GM19438 (cell line): Measurements from ENCODE around the gene PTGDS.

Experiments
- ATAC-seq: cut with Tn5 transposase; IDR thresholded peaks from one replicate; pipeline ENCODE4 v1.9.1; 2021; ENCODE audit warnings: low read depth; ENCODE audit not compliant: unreplicated experiment

PTGDS gene

DNA sequence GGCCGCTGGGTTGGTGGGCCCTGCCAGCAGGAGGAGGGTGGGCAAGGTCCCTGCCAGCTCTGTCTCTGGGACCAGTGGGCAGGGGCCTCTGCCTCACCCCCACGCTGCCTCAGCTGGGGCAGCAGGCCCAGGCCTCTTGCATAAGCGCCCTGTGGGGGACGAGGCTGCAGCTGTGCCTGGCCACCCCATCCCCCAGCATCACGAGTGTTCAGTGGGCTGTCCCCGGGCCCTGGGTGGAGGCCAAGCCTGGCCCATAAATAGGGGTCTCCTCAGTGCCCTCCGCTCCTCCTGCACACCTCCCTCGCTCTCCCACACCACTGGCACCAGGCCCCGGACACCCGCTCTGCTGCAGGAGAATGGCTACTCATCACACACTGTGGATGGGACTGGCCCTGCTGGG lies at the start of gene PTGDS:
Gene PTGDS, plus strand, starts transcription at position 282 of the 400 bp plus-strand sequence. Its CDS starts 75 bp downstream, at position 357.
- no peak for ATAC-seq

DNA sequence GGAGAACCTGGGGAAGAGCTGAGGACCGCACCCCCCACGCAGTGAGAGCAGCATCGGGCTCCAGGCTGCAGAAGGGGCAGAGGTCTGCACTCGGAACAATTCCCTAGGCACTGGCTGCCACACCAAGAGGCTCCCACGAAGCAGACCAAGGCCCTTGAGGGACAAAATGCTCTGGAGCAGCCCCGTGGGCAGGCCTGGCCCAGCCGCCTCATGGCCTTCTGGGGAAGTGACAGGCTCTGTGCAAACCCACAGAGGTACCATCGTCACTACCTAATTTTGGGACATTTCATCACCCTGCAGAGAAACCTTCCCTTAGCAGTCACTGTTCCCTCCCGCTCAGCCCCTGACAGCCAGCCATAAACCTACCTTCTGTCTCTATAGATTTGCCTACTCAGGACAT lies 48.7 kb upstream of the PTGDS start:
- no peak for ATAC-seq

DNA sequence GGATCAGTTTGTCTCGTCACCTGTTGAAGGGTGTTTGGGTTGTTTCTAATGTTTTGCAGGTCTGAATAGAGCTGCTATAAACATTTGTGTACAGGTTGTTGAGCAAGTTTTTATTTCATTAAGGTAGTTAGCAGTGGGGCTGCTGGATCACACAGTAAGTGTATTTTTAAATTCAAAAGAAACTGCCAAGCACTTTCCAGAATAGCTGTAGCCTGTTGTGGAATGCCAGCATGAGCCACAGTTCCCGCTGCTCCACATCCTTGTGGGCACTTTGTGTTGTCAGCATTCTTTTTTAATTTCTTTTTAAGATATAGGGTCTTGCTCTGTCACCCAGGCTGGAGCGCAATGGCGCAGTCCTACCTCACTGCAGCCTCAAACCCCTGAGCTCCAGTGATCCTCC lies 47.3 kb upstream of the PTGDS start:
- no peak for ATAC-seq

DNA sequence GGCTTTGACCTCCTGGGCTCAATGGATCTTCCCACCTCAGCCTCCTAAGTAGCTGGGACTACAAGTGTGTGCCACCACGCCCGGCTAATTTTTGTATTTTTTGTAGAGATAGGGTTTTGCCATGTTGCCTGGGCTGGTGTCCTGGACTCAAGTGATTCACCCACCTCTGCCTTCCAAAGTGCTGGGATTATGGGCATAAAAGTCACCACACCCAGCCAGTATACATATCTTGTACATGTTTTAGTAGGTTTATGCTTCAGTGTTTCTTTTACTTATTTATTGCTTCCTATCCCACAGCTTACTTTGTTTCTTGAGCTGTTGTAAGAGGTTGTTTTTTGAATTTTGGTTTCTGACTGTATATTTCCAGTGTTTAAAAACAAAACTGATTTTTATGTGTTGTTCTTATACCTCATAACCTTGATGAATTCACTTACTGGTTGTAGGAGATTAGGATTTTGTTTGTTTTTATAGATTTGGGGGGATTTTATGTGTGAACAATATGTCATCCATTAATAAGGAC lies 45.6 kb upstream of the PTGDS start:
- ATAC-seq, result no peak

DNA sequence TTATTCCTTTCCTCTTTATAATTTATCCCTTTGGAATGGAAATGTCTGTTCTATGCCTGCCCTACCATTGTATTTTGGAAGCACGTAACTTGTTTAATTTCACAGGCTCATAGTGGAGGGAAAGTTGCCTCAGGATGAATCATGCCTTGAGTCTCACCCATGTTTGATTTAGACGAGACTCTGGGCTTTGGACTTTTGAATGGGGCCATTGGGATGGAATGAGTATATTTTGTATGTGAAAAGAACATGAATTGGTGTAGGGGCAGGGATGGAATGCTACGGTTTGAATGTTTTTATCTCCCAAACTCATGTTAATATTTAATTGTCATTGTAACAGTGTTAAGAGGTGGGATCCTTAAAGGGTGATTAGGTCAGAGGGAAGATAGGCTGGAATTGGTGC lies 43.0 kb upstream of the PTGDS start:
- no peak for ATAC-seq

DNA sequence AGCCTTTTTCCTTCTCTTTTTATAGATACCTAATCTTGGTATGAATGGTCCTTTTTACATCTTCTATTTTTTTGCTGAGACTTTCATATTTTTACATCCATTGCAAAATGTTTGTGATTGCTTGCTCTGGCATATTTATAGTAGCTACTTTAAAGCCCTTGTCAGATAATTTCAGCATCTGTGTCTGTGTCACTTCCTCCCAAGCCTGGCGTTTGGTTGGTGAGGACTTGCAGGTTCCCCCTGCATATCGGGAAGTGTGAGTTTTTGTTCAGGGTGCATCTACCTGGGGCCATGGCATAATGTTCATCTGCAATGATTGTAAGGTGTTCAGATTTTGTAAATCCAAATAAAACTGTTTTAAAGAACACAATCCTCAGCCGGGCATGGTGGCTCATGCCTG lies 41.7 kb upstream of the PTGDS start:
- no peak for ATAC-seq

DNA sequence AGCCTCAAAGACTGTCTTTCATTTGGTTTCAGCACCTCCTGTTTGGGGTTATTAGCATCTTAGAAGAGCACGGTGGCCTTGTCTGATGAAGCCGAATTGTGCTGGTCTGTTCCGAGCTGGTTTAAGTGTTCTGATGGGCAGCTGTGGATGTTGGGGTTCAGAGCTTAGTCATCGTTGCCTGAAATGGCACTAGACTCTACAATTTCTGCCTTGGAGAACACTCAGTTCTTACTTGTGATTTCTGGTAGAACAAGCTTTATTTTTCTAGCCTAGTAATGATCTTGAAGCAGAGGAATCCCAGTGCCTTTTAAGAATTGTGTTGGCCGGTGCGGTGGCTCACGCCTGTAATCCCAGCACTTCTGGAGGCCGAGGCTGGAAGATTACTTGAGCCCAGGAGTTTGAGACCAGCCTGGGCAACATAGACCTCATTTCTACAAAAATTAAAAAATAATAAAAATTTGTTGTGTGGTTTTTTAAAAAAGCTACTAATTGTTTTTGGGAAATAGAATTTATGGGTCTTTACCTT lies 40.6 kb upstream of the PTGDS start:
- no peak for ATAC-seq

DNA sequence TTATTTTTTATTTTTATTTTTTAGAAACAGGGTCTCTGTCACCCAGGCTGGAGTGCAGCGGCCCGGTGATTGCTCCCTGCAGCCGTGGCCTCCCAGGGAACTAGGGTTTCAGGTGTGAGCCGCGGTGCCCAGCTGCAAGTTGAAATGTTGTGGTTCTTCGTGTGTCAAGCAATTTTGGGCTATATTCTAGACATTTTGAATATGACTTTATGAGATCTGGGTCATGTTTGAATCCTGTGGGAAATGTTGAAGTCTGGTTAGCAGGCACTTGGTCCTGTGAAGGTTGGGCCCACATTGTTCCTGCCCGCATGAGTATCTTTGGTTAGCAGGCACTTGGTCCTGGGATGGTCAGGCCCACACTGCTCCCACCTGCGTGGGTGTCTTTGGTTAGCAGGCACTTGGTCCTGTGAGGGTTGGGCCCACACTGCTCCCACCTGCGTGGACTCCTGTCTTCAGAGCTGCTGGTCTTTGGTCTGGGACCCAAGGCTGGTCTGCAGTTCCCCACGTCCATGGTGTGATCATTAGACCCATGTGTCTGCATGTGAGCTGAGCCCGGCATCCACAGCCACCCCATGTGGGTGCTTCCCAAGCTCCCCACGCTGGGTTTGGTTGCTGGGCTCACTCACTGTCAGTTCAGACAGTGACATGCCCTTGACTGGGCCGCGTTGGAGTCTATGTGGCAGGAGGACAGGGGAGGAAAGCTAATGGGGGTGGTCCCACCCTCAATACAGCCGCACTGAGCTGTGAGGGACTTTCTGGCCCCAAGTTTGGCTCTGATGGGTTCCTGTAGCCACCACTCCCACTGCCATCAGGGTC lies 39.9 kb upstream of the PTGDS start:
- ATAC-seq, result no peak

DNA sequence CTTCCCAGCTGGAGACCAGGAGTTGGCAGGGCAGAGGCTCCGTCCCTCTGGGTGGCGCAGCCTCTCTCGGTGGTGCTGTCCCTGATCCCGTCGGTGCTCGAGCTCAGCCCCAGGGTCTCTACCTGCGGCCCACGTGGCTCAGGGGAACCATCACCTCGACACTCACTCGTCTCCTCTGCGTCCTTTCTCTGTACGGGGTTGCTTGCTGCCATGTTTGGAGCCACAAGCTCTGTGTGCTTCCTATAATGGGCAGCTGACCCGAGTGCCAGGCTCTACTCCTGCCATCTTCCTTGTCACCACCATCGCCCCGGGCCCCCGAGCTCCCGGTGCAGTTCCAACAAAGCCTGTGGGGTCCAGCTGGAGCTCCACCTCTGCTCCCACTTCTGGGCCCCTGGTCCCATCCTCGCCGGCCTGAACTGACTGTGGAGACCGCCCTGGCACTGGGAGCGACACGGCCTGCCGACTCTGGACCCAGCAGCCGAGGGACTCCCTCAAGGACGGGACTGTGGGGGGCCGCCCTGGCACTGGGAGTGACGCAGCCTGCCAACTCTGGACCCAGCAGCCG lies 37.8 kb upstream of the PTGDS start:
- no peak for ATAC-seq

DNA sequence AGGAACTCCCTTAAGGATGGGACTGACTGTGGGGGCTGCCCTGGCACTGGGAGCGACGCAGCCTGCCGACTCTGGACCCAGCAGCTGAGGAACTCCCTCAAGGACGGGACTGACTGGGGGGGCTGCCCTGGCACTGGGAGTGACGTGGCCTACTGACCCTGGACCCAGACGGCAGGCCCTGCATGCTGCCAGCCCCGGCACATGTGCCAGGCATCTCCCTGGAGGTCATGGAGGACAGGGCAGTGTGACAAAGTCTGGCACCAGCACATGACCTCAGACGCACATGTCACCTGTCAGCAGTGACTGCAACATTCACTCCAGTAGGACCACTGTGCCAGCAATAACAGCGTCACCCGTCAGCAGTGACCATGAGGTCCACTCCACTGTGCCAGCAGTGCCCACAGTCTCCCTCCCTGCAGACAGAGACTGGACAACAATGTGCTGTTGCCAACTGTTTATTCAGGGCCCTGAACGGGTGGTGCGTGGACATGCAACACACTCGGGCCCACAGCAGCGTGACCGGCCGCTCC lies 37.2 kb upstream of the PTGDS start:
- no peak for ATAC-seq

DNA sequence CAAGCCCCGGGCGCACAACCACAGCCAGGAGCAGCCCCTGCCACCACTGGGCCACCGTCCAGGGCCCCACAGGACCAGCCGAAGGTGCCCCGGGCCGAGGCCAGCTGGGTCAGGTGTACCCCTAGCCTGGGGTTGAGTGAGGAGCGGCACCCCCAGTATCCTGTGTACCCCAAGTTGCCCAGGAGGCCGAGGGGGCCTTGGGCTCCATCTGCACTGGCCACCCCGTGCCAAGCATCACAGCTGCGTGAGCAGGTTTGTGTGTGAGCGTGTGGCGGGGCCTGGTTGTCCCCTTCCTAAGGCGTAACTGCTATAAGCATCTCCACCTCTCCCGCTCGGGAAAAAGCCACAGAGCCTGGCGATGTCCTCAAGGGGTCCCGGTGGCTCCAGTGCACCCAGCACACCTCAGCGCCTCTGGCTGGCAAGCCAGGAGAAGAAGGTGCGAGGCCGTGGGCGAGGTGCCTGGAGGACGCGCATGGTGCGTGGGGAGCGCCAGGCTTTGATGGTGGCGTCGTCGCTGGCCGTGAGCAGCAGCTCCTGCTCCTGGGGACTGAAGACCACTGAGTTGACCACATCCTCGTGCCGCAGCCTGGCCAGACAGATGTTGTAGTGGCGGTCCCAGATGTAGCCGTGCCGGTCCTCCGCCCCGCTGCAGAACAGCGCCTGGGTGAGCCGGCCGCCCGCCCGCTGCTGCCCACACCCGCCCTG lies 36.6 kb upstream of the PTGDS start:
- no peak for ATAC-seq

DNA sequence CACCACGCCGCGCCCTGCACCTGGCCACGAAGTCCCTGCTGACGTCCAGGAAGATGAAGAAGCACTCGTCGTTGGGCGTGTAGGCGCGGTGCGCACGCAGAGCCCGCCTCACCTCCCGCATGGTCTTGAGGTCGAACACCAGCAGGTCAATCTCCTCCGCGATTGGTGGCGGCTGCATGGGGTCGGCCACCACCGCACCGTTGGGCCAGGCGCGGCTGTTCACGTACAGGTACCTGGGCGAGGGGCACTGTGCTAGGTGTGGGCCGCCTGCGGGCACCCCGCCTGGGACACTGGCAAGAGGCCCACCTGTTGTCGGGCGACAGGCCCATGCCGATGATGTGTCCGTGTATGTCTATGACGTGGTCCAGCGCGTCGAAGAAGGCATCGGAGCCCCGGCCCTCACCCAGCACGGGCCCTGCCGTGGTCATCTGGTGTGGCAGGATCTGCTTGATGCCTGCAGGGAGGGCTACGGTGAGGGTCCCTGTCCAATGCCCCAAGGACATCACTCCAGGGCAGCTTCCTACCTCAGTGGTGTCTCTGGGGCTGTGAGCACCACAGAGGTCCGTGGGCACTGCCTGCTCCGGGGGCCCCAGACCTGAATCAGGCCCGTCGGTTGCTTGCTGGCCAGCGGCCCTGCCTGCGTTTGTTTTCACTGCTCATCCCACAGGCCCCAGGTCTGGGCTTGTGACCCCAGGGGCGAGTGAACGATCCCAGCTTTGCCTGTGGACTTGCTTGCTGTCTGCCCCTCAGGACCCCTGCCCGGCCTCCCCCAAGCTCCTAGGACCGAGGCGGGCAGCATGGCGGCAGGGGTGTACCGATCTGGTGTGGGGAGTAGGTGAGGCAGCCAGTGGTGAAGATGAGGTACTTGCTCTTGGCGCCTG lies 35.8 kb upstream of the PTGDS start:
- ATAC-seq, result no peak

DNA sequence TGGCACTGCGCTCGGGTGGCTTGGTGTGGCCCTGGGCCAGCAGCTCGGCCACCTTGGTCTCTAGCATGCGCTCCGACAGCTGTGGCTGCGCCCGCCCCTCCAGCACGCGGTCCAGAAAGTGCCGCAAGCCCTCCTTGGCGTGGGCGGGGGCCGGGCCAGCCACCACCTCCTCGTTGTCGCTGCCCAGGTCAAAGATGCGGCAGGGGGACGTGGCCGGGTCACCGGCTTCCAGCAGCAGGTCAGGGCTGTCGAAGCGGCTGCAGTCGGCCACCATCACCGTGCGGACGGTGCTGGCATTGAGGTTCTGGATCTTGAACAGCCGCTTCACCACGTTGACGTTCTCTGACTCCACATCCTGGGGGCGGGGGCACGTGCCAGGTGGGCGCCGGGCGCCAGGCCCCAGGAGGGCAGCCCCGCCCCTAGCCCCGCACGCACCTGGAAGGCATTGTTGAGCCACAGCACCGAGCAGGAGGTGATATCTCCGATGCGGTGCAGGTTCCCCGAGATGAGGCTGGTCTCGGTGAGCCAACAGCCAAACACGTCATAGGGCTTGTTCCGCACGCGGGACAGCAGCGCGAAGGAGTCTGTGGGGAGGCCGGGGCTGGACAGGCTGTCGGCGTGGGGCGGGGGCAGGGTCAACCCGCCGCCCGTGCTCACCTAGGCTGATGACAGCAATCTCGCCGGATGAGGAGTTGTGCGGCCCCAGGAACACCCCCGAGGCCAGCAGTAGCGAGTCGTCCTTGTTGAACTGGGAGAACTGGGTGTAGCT lies 35.0 kb upstream of the PTGDS start:
- ATAC-seq, result no peak

DNA sequence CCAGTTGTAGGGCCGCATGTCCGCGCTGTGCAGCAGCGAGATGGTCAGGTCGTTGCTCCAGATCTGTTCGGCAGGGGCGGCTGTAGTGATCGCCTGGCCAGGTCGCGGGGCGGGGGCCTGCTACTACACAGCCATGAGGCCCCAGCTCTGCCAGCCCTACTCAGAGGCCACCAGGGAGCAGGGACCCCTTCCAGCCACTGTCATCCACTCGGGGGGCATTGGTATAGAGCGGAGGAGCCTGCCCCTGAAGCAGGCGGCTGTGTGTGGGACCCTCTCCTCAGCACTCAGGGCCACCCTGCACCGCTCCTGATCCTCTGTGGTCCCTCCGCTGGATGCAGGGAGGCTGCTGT lies 34.4 kb upstream of the PTGDS start:
- no peak for ATAC-seq

DNA sequence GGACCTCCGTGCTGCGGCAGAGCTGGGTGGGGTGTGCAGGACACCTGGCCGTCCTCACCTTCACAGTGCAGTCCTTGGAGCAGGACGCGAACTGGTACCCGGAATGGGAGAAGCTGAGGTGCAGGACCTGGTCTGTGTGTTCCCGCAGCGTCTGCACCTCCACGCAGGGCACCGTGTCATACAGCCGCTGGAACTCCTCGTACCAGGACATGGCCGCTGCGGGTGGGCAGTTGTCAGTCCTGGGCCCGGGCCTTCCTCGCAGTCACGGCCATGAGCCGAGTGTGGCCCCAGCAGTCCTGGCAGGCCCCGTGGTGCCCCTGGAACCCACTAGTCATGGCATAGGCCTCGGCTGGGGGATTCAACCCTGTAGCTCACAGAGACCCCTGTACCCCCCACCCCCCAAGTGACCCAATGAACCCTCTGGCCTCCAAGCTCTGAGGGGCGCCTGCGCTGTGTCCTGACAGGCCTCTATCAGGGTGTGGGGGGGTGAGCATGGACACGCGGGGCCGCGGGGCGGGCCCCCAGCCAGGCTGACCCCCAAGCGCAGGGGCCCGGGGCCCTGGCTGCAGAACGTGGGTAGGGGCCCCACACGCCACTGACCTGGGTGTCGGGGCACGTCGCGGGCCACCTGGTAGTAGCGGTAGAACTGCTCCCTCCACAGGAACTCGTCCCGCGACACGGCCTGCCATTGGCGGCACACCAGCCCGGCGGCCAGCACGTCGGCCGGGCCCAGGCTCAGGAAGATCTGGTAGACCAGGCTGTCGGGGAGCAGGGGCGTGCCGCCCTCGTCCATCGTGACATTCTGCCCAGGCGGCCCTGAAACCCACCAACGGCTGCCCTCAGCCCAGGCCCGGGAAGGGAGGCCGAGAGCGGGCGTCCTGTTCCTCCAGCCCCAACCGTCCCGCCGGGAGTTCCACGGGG lies 33.8 kb upstream of the PTGDS start:
- peak; percentile 22 for ATAC-seq

DNA sequence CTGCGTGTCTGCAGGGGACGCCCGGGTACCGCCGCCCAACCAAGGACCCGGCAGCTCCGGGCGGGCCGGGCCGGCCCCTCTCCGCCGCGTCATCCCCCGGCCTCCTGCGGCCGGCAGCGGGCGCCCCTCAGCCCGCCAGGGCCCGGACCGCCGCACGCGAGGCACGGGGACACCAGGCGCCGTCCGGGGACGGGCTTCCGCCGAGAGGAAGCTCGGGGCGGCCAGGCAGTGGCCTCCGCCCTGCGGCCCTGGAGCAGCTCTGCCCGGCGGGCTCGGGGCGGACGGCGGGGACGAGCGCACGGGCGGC lies 33.1 kb upstream of the PTGDS start:
- ATAC-seq, result peak; percentile 30

DNA sequence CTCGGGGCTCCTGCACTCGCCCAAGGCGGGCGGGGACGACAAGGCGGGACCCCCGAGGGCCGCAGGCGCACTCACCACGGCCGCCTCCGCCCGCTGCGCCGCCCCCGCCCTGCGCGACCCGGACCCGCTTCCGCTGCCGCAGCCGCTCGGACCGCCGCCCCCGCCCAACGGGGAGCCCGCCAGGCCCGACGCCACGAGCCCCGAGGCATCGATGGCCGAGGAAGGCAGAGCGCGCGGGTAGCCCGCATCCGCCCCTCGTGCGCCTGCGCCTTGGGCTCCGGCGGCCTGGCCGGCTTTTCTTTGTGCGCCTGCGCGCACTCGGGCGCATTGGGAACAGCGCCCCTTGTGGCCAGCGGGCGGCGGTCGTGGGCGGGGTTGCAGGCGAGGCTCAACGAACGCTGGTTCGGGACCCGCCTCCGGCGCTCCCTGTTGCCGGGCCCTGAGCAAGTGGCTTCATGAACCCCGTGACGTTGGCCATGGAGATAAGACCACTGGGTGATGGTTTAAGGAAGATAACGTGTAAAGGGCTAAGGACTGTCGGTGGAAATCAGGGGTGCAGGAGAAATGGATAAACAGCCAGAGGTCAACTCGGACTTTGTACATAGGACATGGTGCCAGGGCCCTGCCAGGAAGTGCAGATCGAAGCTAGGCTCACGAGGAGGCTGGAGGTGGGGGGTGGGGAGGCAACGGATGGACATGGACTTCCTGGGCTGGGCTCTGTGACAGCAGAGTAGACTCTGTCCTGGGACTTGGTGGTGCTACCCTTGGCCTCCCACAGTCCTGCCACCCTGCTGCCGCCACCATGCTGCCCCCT lies 32.6 kb upstream of the PTGDS start, which contains the start of the genes C8G and FBXW5:
Gene C8G, plus strand, starts transcription at position 725 of the 814 bp plus-strand sequence. Its CDS starts 78 bp downstream, at position 803.
Gene FBXW5, minus strand, starts transcription at position 220 of the 814 bp plus-strand sequence. CDS start 655 bp downstream, outside the sequence.
- peak; percentile 66 for ATAC-seq
